ENCODE results near the gene PDPK1. TPM values are rescaled to one million over a fixed set of nuclear protein-coding genes. Genes with fewer than 3 reads are reported as not detected.

Gene PDPK1
- total RNA-seq, 2 donors from 2014 or later, result 53.0 to 53.8 TPM

DNA sequence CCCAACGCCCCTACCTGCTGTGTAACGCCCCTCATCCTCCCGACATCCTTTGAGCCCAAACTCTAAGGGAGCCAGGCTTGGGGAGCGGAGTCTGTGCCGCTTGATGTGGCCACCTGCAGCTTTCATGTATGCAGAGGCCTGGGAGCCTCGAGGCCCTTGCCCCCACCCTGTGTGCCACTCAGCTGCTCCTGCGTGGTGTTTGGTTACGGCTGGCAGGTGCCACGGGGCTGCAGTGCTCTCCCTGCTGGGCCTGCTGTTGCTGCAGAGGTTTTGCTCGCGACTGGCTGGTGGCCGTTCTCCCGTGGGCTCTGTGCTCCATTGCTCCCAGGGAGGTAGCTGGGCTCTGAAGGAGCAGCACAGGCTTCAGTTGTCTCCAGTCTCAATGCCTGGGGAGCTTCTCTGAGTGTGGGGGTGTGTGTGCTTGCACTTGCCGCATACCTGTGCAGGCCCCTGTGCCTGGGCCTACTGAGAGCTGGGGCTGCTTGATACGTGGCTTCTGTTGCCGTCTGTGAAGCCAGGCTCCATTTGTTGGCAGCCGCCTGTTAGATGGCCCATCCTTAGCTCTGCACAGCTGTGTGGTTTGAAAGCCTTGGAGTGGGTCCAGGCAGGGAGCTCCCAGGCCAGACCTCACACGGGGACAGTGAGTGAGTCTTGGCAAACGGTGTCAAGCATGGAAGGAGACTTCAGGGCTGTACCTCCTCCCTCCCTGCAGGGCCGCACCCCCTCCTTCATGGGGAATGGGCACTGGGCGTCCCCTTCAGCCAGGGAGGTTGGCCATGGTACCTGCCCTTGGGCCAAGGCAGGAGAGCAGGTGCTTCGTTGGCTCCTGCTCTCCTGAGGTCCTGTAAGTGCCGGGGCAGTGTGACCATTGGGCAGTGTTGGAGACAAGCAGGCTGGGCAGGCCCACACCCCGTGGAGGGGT, 47.2 kb downstream of the PDPK1 start:
- Mint-ChIP-seq H3K4me1 (ENCODE audit: low read depth) (peaks cover 11% of the 10 kb centered on the region), H3K27me3 (ENCODE audit: low read depth) (no peaks in the 10 kb centered on the region), H3K27ac (no peak overlapping the region), H3K9me3 (no peaks in the 10 kb centered on the region), H3K4me3 (no peak overlapping the region), H3K36me3 (ENCODE audit: insufficient read depth in 2 of 2) (peaks cover 3 to 12% of the 10 kb centered on the region in 2 donors)
- ATAC-seq (replicated peaks in 1 of 2) (no peak), DNase-seq (no peak)

DNA sequence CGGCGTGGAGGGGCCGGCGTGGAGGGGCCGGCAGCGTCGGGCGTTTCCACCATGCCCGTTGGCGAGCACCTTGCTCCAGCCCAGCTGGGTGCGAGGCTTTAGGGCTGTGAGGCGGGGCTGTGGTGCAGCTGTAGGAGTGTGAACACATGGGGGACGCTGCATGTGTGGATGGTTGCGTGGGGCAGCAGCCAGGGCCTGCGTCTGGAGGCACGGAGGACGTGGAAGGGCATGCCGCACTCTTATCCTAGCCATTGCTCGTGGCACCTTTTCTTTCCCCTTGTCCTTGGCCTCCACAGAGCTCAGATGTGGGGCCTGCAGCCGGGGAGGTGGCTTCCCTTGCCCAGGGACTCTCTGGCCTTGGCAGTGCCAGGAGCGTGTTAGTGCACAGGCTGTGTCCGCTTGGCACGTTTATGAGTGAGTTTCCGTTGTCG, 47.8 kb downstream of the PDPK1 start:
- H3K4me3 Mint-ChIP-seq, result no peak overlapping the region
- peaks cover 18% of the 10 kb centered on the region for H3K4me1 Mint-ChIP-seq (ENCODE audit: low read depth)
- H3K27me3 Mint-ChIP-seq (ENCODE audit: low read depth), result no peaks in the 10 kb centered on the region
- H3K36me3 Mint-ChIP-seq (ENCODE audit: insufficient read depth in 2 of 2), result peaks cover 5 to 17% of the 10 kb centered on the region in 2 donors
- no peak for ATAC-seq (replicated peaks in 1 of 2)
- no peak overlapping the region for H3K27ac Mint-ChIP-seq
- H3K9me3 Mint-ChIP-seq, result no peaks in the 10 kb centered on the region
- DNase-seq, result no peak

DNA sequence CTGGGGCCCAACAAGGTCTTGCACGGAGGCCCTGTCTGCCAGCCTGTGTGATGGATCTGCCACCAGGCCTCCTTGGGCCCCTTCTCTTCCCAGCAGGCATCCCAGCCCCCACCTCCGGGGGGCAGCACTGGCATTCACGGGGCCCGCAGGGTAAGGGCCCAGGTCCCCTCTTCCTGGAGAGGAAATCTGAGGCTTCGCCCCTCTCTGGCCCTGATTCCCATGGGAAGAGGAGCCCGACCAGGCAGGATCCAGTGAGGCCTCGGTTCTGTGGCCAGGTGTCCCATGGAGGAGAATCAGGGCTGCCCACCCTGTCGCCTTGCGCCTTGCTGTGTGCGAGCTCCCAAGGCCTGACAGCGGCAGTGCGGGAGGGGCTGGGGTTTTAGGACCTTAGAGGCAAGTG, 48.4 kb downstream of the PDPK1 start:
- DNase-seq, result no peak
- Mint-ChIP-seq H3K4me1 (ENCODE audit: low read depth) (peaks cover 22% of the 10 kb centered on the region), H3K36me3 (ENCODE audit: insufficient read depth in 2 of 2) (peaks cover 5 to 17% of the 10 kb centered on the region in 2 donors)

DNA sequence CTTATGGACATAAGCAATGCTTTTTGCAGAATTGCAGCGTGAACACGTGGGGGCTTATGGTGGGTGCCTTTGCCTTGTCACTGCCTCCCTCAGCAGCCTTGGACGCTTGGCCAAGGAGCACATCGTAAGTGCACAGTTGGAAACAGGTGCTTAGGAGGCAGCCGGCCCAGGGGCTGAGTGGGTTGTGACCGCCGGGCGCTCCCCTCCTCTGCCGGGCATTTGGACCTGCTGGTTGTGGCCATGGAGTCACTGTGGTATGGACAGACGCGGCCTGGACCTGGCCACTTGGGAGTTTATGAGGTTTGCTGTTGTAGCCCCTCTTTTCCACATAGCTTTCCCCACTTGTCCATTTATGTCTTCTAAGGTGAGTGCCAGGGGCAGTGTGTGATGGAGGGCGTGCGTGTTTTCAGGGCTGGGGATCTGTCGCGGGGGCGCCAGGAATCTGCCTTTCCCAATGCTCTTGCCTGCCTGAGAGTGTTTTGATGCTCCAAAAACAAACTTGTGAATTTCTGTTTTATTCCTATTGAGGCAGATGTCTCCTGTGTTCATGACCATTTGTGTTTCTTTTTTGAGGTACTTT, 49.2 kb downstream of the PDPK1 start:
- no peak for ATAC-seq (replicated peaks in 1 of 2)
- H3K9me3 Mint-ChIP-seq, result no peaks in the 10 kb centered on the region
- DNase-seq, result no peak
- no peak overlapping the region for H3K4me3 Mint-ChIP-seq
- no peak overlapping the region for H3K27ac Mint-ChIP-seq
- no peaks in the 10 kb centered on the region for H3K27me3 Mint-ChIP-seq (ENCODE audit: low read depth)
- peaks cover 5 to 17% of the 10 kb centered on the region in 2 donors for H3K36me3 Mint-ChIP-seq (ENCODE audit: insufficient read depth in 2 of 2)
- H3K4me1 Mint-ChIP-seq (ENCODE audit: low read depth), result peaks cover 26% of the 10 kb centered on the region

More for the DNA sequence above, 48.4 kb downstream of the PDPK1 start:
- H3K9me3 Mint-ChIP-seq, result no peaks in the 10 kb centered on the region
- no peak overlapping the region for H3K4me3 Mint-ChIP-seq
- no peaks in the 10 kb centered on the region for H3K27me3 Mint-ChIP-seq (ENCODE audit: low read depth)
- ATAC-seq (replicated peaks in 1 of 2), result no peak
- no peak overlapping the region for H3K27ac Mint-ChIP-seq

DNA sequence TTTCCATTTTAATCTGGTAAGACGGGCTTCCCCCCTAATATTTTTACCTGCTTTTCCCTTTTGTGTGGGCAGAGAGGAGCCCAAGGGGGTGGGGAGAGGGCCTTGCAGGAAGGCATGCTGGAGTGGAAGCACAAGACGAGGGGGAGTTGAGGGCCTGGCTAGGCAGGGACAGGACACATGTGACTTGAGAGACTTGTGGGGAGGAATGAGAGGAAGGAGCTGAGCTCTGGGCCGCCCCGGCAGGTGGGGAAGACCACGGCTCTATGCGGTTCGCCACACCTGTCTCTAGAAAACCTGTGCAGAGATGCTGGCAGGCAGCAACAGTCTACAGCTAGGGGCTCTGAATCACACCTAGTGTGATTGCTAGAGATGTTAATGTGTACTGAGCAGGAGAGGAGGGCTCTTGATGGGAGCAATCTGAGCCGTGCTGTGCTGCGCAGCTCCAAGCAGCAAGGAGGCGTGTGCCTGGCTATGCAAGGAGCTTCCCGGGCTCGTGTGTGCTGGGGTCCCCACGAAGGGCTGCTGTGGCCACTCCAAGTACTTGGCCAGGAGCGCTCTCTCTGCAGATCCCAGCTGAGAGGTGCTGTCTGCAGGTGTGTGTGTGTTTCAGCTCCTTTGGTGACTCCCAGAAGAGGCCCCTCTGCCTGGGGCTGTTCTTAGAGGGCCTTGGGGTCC, 50.2 kb downstream of the PDPK1 start:
- no peak overlapping the region for H3K27ac Mint-ChIP-seq
- peaks cover 5 to 18% of the 10 kb centered on the region in 2 donors for H3K36me3 Mint-ChIP-seq (ENCODE audit: insufficient read depth in 2 of 2)
- no peaks in the 10 kb centered on the region for H3K9me3 Mint-ChIP-seq
- H3K4me1 Mint-ChIP-seq (ENCODE audit: low read depth), result peaks cover 34% of the 10 kb centered on the region
- no peaks in the 10 kb centered on the region for H3K27me3 Mint-ChIP-seq (ENCODE audit: low read depth)
- ATAC-seq (replicated peaks in 1 of 2) (no peak), DNase-seq (no peak)
- H3K4me3 Mint-ChIP-seq, result no peak overlapping the region

DNA sequence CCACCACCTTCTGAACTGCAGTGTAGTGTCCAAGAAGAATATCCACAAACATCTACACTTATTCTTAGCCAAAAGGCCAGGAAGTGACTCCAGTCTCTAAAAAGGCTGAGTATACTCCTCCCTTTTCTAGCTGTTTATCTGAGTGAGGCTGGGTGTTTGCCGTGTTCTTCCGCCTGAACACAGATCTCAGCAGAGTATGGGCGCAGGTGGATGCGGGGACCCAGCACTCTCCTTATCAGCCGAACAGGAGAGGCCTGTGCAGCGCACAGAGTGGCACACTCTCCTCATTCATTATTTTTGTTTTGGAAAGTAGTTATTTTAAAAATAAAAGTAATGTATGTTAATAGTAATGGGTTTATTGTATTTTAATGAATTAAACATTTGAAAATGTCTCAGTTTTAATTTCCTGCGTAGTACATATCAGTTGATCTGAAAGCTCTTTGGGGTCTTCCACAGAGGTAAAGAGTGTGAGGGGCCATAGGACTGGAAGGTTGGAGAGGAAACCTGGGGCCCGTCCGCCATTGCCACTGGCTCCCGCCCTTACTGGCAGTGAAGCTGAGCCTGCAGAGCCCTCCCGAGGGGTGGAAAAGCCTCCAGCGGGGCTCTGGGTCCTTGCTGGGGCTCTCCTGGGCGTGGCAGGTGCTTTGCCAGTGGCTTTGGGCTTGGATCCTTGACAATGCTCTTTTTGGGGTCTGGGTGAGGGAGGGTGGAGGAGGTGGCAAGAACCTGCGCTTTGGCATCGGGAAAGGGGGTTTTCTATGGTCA, 53.8 kb downstream of the PDPK1 start:
- Mint-ChIP-seq H3K4me3 (no peak overlapping the region), H3K9me3 (no peaks in the 10 kb centered on the region), H3K27me3 (ENCODE audit: low read depth) (no peaks in the 10 kb centered on the region), H3K36me3 (ENCODE audit: insufficient read depth in 2 of 2) (peaks cover 3 to 17% of the 10 kb centered on the region in 2 donors), H3K4me1 (ENCODE audit: low read depth) (peaks cover 50% of the 10 kb centered on the region), H3K27ac (no peak overlapping the region)
- ATAC-seq (replicated peaks in 1 of 2) (no peak), DNase-seq (no peak)

DNA sequence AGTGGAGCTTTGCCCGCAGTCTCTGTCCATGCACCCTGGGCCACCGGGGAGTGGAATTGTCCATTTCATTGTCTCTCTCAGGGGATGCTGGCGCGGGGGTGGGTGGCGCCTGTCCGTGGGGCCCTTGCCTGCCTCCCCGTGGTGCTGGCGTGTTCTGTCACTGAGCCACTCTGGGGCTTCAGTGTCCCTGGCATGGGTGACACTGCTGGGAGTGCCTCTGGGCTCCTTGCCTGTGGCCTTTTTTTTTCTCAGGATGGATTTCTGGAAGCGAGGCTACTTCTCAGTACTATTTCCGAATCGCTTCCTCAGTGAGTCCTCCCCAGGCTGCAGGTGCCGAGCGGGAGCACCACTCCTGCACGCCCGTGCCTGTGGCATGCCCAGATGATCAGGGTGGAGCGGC, 55.0 kb downstream of the PDPK1 start:
- ATAC-seq (replicated peaks in 1 of 2), result no peak
- Mint-ChIP-seq H3K4me1 (ENCODE audit: low read depth) (peaks cover 44% of the 10 kb centered on the region), H3K27ac (no peak overlapping the region), H3K27me3 (ENCODE audit: low read depth) (no peaks in the 10 kb centered on the region), H3K4me3 (no peak overlapping the region), H3K36me3 (ENCODE audit: insufficient read depth in 2 of 2) (peaks cover 2 to 14% of the 10 kb centered on the region in 2 donors), H3K9me3 (no peaks in the 10 kb centered on the region)
- no peak for DNase-seq

DNA sequence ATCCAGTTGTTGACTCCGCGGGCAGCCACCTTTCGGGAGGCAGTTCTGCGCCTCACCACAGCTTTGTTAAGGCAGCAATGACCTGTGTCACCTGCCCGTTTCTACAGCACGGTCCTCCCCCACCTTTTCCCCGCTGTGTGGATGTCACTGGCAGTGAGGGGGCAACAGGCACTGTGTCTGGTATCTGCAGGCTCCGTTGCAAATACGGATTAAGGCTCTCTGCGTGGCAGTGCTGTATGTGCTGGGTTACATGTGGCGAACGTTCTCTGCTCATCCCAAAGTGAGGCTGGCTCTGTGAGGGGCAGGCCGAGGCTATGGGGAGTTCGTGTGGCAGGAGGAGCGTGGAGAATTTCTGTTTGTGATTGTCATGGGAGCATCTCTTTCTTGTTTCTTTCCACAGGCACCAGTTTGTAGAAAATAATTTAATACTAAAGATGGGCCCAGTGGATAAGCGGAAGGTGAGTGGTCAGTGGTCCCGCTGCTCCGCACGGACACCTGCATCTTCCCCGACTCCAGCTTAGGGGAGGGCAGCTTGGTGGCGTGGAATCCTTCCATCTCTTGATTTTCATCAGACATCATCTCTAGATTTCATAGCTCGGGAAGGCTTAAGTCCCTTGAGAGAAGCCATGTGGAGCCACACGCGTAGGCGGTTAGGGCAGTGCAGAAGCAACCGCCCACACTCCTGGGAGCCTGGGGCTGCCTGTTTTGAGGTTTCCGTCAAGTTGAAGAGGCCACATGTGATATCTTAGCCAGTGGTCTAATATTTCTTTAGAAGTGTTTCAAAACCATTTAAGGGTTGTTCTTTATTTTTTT, 57.8 kb downstream of the PDPK1 start:
- H3K4me3 Mint-ChIP-seq, result no peak overlapping the region
- H3K27me3 Mint-ChIP-seq (ENCODE audit: low read depth), result no peaks in the 10 kb centered on the region
- peaks cover 33% of the 10 kb centered on the region for H3K4me1 Mint-ChIP-seq (ENCODE audit: low read depth)
- no peaks in the 10 kb centered on the region for H3K9me3 Mint-ChIP-seq
- no peak overlapping the region for H3K27ac Mint-ChIP-seq
- H3K36me3 Mint-ChIP-seq (ENCODE audit: insufficient read depth in 2 of 2), result peaks cover 0 to 2% of the 10 kb centered on the region in 2 donors
- DNase-seq (no peak), ATAC-seq (replicated peaks in 1 of 2) (no peak)

DNA sequence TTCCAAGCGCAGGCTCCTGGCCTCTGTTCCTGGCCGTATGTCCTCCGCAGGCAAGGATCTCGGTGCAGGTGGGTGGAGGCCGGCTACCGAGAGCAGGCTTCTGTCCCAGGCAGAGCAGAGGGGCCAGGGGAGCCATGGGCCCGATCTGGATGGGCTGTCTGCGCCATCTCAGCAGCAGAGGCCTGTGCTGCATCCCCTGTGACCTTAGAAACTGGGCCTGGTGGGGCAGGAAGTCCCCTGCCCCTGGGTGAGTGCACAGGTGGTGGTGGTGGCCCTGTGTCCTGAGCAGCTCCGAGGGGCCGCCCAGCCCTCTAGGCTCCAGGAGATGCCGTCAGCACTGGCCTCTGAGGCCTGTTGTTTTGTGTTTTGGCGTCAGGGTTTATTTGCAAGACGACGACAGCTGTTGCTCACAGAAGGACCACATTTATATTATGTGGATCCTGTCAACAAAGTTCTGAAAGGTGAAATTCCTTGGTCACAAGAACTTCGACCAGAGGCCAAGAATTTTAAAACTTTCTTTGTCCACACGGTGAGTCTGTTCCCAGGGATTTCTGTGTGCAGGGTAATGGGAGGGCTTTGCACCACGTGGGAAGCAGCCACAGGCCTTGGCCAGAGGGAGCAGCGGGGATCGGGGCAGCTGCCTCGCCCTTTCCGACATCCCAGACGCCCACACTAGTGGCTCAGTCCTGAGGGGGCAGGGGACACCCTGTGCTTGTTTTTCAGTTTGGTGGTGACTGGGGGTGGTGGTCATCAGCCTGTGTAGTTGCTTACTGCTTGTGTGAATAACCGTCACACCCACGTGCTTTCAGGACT, 59.1 kb downstream of the PDPK1 start:
- Mint-ChIP-seq H3K9me3 (no peaks in the 10 kb centered on the region), H3K27ac (peak overlapping the region; percentile 68), H3K27me3 (ENCODE audit: low read depth) (no peaks in the 10 kb centered on the region), H3K4me1 (ENCODE audit: low read depth) (peaks cover 27% of the 10 kb centered on the region), H3K36me3 (ENCODE audit: insufficient read depth in 2 of 2) (peaks cover 0 to 2% of the 10 kb centered on the region in 2 donors), H3K4me3 (no peak overlapping the region)
- DNase-seq (no peak), ATAC-seq (replicated peaks in 1 of 2) (no peak)

DNA sequence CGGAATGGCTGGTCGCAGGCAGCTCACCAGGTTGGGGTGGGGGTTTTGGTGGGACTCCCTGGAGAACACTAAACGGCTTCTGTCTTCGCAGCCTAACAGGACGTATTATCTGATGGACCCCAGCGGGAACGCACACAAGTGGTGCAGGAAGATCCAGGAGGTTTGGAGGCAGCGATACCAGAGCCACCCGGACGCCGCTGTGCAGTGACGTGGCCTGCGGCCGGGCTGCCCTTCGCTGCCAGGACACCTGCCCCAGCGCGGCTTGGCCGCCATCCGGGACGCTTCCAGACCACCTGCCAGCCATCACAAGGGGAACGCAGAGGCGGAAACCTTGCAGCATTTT, 59.7 kb downstream of the PDPK1 start:
- H3K27me3 Mint-ChIP-seq (ENCODE audit: low read depth), result no peaks in the 10 kb centered on the region
- H3K36me3 Mint-ChIP-seq (ENCODE audit: insufficient read depth in 2 of 2), result peaks cover 0 to 2% of the 10 kb centered on the region in 2 donors
- no peaks in the 10 kb centered on the region for H3K9me3 Mint-ChIP-seq
- H3K27ac Mint-ChIP-seq, result no peak overlapping the region
- DNase-seq, result no peak
- no peak for ATAC-seq (replicated peaks in 1 of 2)
- H3K4me3 Mint-ChIP-seq, result no peak overlapping the region
- H3K4me1 Mint-ChIP-seq (ENCODE audit: low read depth), result peaks cover 28% of the 10 kb centered on the region

DNA sequence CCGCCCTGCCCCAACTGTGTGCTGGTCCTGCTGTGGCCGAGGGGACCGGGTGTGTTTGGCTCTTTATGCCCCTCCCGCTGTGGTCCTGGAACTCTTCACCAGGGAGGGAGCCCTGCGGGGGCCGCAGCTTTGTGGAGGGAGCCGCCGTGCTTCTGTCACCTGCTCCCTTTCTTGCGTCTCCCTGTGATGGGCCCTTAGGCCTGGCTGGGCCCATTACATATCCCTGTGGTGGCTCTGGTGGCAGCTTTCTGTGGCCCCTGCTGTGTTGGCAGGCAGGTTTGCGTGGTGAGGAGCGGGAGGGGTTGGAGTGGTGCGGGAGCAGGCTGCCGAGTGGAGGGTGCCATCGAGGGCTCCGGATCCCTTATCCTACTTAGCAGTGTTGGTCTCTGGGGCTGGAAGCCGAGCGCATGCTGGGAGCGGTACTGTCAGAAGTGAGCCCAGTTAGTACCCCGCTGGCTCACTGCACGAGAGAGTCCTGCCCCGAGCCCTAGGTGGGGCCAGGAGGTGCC, 60.4 kb downstream of the PDPK1 start:
- Mint-ChIP-seq H3K27me3 (ENCODE audit: low read depth) (no peaks in the 10 kb centered on the region), H3K36me3 (ENCODE audit: insufficient read depth in 2 of 2) (no peaks in the 10 kb centered on the region), H3K4me3 (no peak overlapping the region), H3K9me3 (no peaks in the 10 kb centered on the region), H3K4me1 (ENCODE audit: low read depth) (peaks cover 29% of the 10 kb centered on the region), H3K27ac (no peak overlapping the region)
- ATAC-seq (replicated peaks in 1 of 2) (no peak), DNase-seq (no peak)

Data from activated T-cell treated with anti-CD3 and anti-CD28 coated beads, Interleukin-2, amount 50 U/mL, for 72 hours (primary cell).